ENCODE measurements around the gene MADD. TPM values are rescaled to one million over a fixed set of nuclear protein-coding genes. Genes with fewer than 3 reads are reported as not detected.

Gene MADD
- total RNA-seq, 2 donors from 2014 or later = 22.8 to 41.2 TPM

- Histone ChIP-seq H3K36me3 (replicated peaks in 1 of 2; ENCODE audit: insufficient read depth in 1 of 2, low read depth in 2 of 2) (peaks cover 27 to 67% of the 10 kb centered on the region in 2 donors), H3K4me3 (no peak overlapping the region), H3K27ac (no peak overlapping the region), H3K9me3 (no peaks in the 10 kb centered on the region), H3K4me1 (no peaks in the 10 kb centered on the region), H3K27me3 (no peaks in the 10 kb centered on the region)
- intact Hi-C loops (cut with DNase I) = no loop called here
- ATAC-seq (no peak), DNase-seq (no peak)
- no peak for TF ChIP-seq POLR2A (IDR thresholded peaks at IDR 0.05)
- TF ChIP-seq, protein P1, sequence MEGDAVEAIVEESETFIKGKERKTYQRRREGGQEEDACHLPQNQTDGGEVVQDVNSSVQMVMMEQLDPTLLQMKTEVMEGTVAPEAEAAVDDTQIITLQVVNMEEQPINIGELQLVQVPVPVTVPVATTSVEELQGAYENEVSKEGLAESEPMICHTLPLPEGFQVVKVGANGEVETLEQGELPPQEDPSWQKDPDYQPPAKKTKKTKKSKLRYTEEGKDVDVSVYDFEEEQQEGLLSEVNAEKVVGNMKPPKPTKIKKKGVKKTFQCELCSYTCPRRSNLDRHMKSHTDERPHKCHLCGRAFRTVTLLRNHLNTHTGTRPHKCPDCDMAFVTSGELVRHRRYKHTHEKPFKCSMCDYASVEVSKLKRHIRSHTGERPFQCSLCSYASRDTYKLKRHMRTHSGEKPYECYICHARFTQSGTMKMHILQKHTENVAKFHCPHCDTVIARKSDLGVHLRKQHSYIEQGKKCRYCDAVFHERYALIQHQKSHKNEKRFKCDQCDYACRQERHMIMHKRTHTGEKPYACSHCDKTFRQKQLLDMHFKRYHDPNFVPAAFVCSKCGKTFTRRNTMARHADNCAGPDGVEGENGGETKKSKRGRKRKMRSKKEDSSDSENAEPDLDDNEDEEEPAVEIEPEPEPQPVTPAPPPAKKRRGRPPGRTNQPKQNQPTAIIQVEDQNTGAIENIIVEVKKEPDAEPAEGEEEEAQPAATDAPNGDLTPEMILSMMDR (IDR thresholded peaks at IDR 0.05) = no peak
- 86 to 90% methylated on average over 5 of the region's 5 CpGs for WGBS, 2 donors
Observed at GRCh38 chr11:47288066-47288465, 18.1 kb downstream of the MADD start.

DNA sequence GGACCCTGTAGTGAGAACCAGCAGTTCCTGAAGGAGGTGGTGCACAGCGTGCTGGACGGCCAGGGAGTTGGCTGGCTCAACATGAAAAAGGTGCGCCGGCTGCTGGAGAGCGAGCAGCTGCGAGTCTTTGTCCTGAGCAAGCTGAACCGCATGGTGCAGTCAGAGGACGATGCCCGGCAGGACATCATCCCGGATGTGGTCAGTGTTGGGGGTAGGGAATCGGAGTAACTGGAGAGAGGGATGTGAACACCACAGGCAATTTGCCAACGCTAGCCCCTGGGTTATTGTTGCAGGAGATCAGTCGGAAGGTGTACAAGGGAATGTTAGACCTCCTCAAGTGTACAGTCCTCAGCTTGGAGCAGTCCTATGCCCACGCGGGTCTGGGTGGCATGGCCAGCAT is 19.9 kb downstream of the MADD start:
- H3K36me3 ChIP-seq (replicated peaks in 1 of 2; ENCODE audit: insufficient read depth in 1 of 2, low read depth in 2 of 2) = peaks cover 19 to 59% of the 10 kb centered on the region in 2 donors
- TF ChIP-seq, protein P1 (IDR thresholded peaks at IDR 0.05) = no peak
- TF ChIP-seq POLR2A (IDR thresholded peaks at IDR 0.05) = no peak
- no peak for ATAC-seq
- DNase-seq = no peak
- no peaks in the 10 kb centered on the region for H3K4me1 ChIP-seq
- H3K27me3 ChIP-seq = no peaks in the 10 kb centered on the region
- no peak overlapping the region for H3K4me3 ChIP-seq
- no peak overlapping the region for H3K27ac ChIP-seq
- H3K9me3 ChIP-seq = no peaks in the 10 kb centered on the region
- WGBS, 2 donors = 91 to 93% methylated on average over 13 to 15 of the region's 15 CpGs
- intact Hi-C loops (cut with DNase I) = no loop called here

- intact Hi-C loops (cut with DNase I) = no loop called here
- no peak for ATAC-seq
- 90 to 91% methylated on average over 5 of the region's 5 CpGs for WGBS, 2 donors
Observed at GRCh38 chr11:47295385-47295784, 25.5 kb downstream of the MADD start.

GRCh38 chr11:47296045-47296444 is 26.1 kb downstream of the MADD start:
- H3K36me3 ChIP-seq (replicated peaks in 1 of 2; ENCODE audit: insufficient read depth in 1 of 2, low read depth in 2 of 2) = peaks cover 8 to 41% of the 10 kb centered on the region in 2 donors
- no peak for TF ChIP-seq POLR2A (IDR thresholded peaks at IDR 0.05)
- TF ChIP-seq, protein P1 (IDR thresholded peaks at IDR 0.05) = no peak
- H3K27me3 ChIP-seq = no peaks in the 10 kb centered on the region
- intact Hi-C loops (cut with DNase I) = no loop called here
- H3K4me1 ChIP-seq = no peaks in the 10 kb centered on the region
- ATAC-seq (no peak), DNase-seq (no peak)
- H3K4me3 ChIP-seq = no peak overlapping the region
- H3K27ac ChIP-seq = no peak overlapping the region
- no peaks in the 10 kb centered on the region for H3K9me3 ChIP-seq
- 88 to 92% methylated on average over 4 of the region's 4 CpGs for whole genome bisulfite sequencing, 2 donors

More at GRCh38 chr11:47295385-47295784, 25.5 kb downstream of the MADD start:
- Histone ChIP-seq H3K36me3 (replicated peaks in 1 of 2; ENCODE audit: insufficient read depth in 1 of 2, low read depth in 2 of 2) (peaks cover 13 to 47% of the 10 kb centered on the region in 2 donors), H3K4me3 (no peak overlapping the region), H3K4me1 (no peaks in the 10 kb centered on the region), H3K27me3 (no peaks in the 10 kb centered on the region), H3K27ac (no peak overlapping the region), H3K9me3 (no peaks in the 10 kb centered on the region)
- TF ChIP-seq, protein P1 (IDR thresholded peaks at IDR 0.05) = no peak
- TF ChIP-seq POLR2A (IDR thresholded peaks at IDR 0.05) = no peak
- DNase-seq = no peak

DNA sequence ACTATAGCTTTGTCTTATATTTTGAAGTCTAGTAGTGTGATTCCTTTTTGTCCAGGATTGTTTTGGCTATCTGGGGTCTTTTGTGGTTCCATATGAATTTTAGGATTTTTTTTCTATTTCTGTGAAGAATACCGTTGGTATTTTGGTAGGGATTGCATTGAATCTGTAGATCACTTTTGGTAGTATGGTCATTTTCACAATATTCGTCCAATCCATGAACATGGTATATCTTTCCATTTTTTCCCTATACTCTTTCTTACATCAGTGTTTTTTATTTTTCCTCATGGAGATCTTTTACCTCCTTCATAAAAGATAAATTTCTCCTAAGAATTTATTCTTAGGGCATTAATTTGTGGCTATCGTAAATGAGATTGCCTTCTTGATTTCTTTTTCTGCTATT is 29.1 kb downstream of the MADD start:
- no peak overlapping the region for H3K27ac ChIP-seq
- H3K4me1 ChIP-seq = no peaks in the 10 kb centered on the region
- ATAC-seq (no peak), DNase-seq (no peak)
- no peak overlapping the region for H3K4me3 ChIP-seq
- intact Hi-C loops (cut with DNase I) = no loop called here
- no peak for TF ChIP-seq POLR2A (IDR thresholded peaks at IDR 0.05)
- TF ChIP-seq, protein P1 (IDR thresholded peaks at IDR 0.05) = no peak
- H3K27me3 ChIP-seq = no peaks in the 10 kb centered on the region
- WGBS, 2 donors = 94 to 97% methylated on average over 3 of the region's 3 CpGs
- H3K36me3 ChIP-seq (replicated peaks in 1 of 2; ENCODE audit: insufficient read depth in 1 of 2, low read depth in 2 of 2) = peaks cover 19 to 34% of the 10 kb centered on the region in 2 donors
- H3K9me3 ChIP-seq = no peaks in the 10 kb centered on the region
